SKM-1 (cell line): ENCODE measurements around the gene USP40.

Experiments used
- DNase-seq: peaks from one replicate; lab custom pipeline; 2025; ENCODE audit not compliant: unreplicated experiment; lab: John Stamatoyannopoulos, UW

USP40 gene

DNA sequence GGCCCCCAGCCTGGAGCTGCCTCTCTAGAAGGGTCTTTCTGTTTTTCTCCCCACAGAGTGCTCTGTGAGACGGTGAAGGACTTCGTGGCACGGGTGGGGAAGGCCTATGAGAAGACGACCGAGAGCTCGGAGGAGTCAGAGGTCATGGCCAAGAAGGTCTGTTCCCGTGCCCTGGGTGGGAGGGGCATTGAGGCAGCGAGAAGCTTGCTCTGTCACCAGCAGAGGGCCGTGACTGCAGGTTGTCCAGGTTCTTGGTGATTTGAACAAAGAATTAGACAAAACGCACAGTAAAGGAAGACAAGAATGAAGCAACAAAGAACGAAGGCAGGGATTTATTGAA is 118.4 kb downstream of the USP40 start:
- no peak for DNase-seq

DNA sequence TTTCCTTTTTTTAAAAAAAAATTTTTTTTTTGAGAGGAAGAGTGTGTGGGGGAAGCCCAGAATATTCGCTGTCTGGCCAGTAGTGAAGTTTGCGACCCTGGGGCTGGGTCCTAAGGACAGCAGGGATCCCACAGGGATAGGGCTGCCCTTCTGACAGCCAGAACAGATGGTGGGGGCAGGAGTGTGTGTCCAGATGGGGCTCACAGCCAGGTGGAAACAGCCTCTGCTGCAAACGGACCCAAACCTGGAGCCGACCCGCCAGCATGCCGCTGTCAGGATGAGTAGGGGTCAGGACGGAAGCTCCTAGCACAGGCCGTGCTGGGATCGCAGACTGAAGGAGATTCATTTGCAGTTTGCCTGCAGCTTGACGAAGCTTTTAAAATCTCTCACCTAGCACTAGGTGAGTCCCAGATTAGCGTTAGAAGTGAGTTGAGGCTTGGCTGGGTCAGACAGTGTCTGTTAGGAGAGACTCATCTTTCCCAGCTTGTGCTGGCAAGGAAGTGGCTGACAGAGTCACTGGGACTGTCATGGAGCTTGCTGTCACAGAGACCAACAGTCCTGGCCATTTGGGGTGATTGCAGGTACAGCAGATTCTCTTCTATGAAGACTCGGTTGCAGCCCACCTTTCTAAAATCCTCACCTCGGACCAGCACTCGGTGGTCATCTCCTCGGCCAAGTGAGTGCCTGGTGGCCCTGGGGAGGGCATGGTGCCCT is 118.9 kb downstream of the USP40 start:
- DNase-seq = no peak

DNA sequence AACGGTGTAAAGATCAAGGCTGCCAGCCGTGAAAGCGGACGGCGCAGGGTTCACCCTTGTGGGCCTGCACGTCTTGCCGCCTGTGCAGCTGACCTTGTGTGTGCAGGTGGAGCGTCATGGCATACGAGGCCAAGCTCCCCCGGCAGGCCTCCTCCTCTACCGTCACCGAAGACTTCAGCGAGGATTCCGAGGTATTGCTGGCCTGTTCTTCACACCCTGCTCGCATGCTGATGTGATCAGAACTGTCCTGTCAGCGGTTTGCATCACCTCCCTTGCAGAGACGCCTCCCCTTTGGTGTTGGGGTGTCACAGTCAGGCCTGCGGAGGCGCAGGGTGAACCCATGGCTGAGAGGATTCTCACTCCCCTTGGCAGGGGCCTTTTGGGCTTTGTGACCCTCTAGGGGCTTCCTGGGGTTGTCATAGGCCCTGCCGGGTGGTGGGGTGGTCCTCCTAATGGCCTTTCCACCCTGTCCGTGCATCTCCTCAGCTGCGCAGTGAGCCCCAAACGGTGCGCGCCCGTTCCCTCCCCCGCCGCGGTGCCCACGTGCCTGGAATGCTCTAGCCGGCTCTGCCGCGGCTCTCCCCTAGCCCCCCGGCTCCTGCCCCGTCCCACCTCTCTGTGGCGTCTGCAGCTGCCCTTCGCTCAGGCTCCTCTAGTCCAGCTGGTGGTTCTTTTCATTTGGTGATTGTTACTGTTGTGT is 119.8 kb downstream of the USP40 start:
- DNase-seq = no peak

GRCh38 chr2:233446121-233446520 is 120.5 kb downstream of the USP40 start:
- no peak for DNase-seq

DNA sequence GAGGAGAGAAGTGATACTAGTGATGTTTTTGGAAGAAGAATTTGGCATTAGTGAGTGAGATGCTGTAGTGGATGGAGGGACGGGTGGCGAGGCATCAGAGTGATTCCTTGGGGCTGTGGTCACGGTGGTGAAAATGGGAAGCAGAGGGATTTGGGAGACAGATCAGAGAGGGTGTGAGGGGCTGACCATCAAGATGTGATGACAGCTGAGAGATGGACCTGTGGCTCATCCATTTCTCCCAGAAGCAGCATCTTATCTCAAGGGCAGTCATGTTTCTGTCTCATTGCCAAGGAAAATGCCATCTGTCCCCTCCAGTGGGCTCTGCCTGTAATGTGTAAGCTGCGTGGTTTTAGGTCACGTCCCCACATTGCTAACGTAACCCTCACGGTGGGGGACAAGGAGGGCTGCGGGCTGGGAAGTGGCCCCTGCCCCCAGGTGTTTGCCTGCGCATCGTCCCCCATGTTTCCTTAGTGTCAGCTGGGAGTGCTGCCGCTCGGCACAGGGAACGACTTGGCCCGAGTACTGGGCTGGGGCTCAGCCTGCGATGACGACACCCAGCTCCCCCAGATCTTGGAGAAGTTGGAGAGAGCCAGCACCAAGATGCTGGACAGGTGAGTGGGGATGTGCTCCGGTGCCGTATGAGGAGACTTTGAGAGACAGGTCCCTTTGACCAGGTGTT is 121.3 kb downstream of the USP40 start:
- no peak for DNase-seq

- no peak for DNase-seq
Observed at GRCh38 chr2:233444501-233444900, 122.1 kb downstream of the USP40 start.

DNA sequence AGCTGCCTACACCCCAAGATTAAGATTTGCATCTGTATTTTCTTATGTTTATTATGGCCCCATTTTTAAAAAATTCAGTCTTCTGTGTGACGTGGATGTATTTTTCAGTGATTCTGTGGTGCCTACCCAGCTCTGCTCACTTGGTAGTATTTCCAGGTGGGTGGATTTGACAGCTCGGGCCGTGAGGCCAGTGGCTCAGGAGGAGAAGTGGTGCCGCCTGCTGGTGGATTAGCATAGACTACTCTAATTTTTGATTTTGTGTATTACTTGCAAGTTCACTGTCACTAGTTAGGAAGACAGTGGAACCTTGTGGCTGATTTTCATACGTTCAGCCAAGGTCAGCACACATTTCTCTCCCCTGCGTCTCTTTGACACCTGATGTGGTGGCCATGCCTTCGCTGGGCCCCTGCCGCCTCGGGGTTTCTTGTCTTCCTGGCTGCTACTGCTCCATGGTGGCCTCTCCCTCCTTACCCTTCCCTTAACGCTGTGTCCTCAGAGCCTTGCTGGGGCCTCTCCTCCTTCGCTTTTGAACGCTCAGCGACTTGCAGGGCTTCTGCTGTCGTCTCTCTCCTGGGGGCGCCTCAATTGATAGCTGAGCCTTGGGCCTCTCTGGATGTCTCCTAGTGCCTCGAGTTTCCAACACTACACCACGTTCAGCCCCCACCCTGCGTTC is 122.9 kb downstream of the USP40 start:
- DNase-seq = peak; percentile 18

DNA sequence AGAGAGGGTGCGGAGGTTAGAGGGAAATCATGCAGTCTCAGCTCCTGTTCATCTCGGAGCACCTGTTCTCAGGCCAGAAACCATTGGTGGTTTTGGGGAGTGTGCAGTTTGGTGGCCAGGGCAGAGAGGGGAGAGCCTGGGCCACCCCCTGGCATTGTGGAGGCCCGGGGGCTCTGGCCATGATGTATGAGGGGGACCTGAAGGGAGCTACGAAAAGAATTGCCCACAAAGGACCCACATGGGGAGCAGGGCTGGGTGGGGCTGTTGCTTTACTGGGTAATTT is 124.6 kb downstream of the USP40 start:
- DNase-seq = no peak

DNA sequence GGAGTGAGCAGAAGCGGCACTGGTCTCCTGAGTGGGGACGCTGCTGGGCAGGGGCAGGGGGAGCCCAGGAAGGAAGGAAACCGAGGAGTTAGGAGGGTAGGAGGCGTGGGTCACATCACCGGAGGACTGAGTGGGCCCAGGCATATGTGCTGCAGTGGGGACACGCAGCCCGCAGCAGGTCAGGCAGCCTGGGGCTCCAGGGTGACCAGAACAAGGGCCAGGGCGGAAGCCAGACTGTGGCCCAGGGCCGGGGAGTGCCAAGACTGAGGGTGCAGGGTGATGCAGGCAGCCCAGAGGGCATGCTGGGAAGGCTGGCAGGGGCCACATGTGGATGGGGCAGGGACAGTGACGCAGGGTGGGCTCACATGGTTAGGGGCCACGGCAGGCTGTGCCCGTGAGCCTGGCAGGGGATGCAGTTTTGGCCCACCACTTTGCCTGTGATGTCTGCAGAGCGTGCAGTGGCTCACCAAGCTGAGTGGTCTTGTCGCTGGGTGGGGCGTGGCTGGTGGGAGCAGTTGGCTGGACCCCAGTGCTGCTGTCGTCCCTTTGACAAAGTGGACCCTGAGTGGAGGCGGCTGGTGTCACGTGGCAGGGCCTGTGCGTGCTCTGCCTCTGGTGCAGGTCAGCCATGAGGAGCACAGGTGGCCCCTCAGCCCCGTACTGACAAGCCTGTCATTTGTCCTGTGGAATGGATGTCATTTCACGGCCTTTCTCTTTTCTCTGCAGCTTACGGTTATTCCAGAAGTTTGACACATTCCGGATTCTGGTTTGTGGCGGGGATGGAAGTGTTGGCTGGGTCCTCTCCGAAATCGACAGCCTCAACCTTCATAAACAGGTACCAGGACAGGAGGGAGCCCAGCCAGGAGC is 125.2 kb downstream of the USP40 start:
- DNase-seq = no peak

- no peak for DNase-seq
Observed at GRCh38 chr2:233440714-233441113, 125.9 kb downstream of the USP40 start.

- DNase-seq = no peak
Observed at GRCh38 chr2:233440314-233440713, 126.3 kb downstream of the USP40 start.

DNA sequence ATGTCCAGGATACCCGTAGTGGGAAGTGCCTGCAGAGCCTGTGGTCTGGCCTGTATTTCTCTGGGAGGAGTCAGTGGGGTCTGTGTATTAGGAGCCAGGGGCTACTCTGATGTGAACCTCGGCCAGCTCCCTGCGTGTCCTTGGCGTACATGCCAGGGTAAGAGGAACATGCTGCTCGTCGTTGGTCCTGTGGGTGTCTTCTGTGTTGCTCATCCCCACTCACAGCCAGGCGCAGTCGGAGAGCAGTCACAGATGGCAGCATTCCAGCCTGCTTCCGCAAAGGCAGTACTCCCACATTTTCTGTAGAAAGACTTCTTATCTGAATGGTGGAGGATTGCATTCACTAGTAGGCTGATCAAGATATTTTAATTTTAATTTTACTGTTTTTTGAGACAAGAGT is 127.4 kb downstream of the USP40 start:
- no peak for DNase-seq

GRCh38 chr2:233438573-233439147 is 127.9 kb downstream of the USP40 start:
- no peak for DNase-seq

- no peak for DNase-seq
Observed at GRCh38 chr2:233437439-233437955, 129.1 kb downstream of the USP40 start.

DNA sequence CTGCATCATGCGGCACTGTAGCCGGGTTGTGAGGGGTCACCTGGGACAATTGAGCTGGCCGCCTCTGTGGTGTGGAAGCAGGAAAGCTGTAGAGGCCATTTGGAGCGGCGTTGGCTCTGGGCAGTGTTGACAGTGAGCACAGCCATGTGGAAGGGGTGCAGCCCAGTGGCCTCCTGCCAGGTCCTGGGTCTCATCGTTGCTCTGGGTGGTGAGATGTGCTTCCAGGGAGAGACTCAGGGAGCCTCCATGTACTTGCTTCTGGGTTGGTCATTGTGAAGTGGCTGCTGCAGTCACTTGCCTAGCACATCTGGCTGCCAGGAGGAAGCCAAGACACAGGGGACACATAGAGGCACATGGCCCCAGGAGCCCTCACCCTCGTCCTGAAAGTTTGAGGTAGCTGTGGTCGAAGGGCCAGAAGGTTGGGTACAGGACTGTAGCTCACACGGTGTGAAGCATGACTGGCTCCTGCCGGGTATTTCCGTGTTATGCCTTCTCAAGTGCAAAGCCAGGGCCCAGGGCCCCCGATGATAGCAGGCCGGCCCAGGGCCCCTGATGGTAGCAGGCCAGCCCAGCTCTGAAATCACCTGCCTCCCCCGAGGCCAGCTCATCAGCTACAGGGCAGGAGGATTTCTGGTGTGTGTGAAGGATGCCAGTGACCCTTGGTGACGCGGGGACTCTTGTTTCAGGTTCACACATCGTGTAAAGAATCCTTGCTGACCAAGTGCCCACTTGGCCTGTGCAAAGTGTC is 129.7 kb downstream of the USP40 start:
- DNase-seq = no peak

- no peak for DNase-seq
Observed at GRCh38 chr2:233436191-233436581, 130.4 kb downstream of the USP40 start.

GRCh38 chr2:233435436-233436190 is 131.0 kb downstream of the USP40 start:
- no peak for DNase-seq

DNA sequence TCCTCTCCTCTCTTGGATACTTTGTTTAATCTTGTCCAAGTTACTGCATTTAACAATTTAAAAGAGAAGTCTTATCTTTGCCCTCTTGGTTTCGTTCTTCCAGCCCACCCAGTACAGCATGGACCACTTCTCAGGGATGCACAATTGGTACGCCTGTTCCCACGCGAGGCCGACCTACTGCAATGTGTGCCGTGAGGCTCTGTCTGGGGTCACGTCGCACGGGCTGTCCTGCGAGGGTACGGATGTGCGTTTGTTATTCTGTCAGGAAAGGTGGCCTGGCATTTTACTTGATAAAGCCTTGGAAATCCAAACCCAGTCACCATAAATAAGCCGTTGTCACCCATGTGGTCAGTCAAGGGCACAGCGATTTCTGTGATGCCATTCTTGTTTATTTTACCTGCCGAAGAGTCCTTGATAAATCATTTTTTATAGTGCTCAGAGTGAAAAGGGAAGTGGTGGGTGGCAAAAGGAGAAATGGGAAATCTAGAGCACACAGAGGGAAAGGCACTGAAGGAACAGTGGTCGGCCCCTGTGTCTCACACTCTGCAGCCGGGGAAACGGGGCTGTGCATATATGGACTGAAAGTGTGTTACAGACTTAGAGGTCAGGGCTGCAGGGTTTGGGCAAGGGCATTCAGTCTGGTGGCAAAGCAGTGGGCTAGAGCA is 131.8 kb downstream of the USP40 start:
- no peak for DNase-seq

GRCh38 chr2:233433794-233434193 is 132.8 kb downstream of the USP40 start:
- DNase-seq = no peak
